ENCODE measurements around the gene SGTA.
"Not testable (repeated sequence)": the region's sequence is repeated elsewhere in the genome, so short reads cannot be mapped to it uniquely, and the experiment has no call there.

The SGTA gene

DNA sequence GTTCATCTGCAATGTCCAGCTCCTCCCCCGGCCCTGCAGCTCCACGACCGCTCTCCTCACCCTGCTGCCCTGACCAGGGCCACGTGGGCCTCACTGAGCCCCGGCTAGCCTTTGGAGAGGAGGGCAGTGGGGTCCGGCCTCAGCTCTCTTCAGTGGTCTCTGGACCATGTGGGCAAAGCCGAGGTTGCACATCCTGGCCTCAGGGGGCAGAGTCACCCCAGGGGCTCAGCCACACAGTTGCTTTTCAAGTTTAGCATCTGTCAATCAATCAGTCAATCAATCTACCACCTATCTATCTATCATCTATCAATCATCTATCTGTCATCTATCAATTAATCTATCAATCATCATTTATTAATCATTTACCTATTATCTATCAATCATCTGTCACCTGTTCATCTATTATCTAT lies 58.9 kb downstream of the SGTA start:
- DNase-seq (ENCODE audit: low spot score): no peak

DNA sequence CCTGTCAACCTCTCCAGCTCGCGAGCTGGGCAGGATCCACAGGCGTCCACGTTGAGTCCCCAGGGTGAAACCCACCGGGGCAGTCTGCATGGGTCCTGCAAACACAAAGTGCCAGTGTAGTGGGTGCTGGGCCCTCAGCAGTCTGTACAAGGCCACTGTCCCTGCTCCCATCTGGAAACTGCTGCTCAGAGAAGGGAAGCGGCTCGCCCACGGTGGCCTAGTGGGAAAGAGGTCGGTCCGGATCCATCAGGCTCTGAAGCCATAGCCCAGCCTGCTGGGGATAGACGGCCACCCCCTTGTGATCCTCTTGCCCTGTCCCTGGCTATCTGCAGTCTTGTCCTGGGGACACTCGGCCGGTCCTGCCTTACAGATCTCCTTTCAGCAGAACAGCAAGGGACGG lies 59.3 kb downstream of the SGTA start:
- no peak for DNase-seq (ENCODE audit: low spot score)

DNA sequence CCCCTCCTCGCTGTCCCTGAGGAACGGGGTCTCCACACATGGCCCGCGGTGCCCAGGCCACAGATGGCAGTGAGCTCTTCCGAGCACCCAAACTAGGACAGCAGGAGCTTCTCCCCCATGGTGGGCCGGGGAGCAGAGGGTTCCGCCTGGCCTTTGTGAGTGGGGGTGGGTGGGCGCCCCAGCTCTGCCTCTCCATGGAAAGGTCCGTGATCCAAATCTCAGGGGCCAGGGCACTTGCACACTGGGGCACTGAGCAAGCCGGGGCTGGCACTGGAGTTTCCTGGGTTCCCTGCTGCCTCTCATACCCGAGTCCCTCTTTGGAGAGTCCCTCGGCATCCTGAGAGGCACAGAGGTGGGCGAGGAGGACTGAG lies 59.7 kb downstream of the SGTA start:
- DNase-seq (ENCODE audit: low spot score): no peak

DNA sequence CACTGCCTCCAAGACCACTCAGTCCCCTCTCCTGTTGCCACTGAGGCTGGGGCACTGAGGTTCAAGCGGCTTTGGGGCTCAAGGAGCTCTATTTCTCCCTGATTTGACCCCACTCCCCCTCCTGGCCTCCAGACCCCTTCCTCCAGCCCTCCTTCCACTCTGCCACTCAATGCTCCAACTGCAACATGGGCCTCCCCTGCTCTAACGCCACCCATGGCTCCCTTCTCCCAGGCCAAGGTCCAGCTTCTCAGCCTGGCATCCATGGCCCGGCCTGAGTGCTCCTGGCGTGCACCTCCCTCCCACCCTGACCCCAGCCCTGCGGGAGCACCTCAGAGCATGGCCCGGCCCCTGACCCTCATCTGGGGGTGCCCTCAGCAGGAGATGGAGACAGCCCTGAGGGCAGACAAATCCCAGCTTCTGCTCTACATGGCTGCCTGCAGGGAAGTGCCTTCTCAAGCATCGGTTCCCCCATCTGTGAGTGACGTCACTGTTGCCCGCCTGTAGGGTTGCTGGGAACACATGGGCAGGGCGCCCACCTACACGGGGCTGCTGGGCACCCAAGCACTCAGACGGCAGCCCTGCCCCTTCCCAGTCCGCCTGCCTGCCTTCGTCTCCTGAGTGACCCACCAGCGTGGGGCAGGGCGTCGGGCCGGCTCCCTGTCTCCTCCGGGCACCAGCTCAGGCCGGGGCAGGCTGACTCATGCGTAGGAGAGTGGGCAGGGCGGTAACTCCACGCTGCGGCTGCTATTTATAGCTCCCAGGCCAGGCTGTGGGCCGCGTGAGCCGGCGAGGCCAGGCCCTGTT lies 60.3 kb downstream of the SGTA start:
- peak; percentile 77 for DNase-seq (ENCODE audit: low spot score)

DNA sequence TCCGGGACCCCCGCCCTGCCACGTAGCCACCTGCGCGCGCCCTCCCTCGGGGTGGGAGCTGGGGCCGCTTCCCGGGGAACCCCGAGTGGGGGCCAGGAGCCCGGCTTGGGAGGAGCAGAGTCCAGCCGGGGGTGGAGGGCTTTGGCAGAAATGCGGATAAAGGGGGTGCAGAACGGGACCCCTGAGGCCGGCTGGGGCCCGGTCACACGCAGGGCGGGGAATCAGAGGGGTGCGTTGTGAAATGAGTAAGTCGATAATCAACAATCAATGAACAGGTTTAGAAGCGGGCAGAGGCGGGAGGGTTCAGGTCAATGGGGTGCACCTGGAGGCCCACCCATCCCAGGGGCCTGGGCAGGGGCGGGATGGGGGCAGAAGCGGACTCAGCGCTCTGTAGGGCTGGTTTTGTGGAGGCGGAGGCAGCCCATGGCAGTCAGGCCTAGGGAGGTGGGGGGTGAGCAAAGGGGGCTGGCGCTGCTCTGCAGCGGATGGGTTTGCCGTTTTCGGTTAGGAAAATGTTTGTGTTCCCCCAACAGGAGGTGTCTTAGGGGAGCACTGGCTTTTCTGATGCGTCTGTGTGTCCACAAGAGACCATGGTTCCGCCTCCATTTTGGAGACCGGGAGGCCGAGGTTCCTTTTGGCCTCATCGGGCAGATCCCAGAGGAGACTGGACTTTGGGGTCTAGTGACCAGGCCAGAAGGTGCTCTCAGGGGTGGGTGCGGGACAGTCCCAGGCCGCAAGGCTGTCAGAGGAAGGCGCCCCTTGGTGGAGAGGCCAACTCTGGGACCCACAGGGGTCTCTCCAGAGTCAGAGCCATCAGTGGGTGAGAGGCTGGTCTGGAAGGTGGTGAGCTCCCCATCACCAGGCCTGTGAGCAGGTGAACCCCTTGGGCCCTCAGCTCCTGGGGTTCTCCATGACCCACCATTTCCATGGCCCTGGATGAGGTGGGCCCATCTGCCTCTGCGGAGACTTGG lies 61.2 kb downstream of the SGTA start:
- no peak for DNase-seq (ENCODE audit: low spot score)

DNA sequence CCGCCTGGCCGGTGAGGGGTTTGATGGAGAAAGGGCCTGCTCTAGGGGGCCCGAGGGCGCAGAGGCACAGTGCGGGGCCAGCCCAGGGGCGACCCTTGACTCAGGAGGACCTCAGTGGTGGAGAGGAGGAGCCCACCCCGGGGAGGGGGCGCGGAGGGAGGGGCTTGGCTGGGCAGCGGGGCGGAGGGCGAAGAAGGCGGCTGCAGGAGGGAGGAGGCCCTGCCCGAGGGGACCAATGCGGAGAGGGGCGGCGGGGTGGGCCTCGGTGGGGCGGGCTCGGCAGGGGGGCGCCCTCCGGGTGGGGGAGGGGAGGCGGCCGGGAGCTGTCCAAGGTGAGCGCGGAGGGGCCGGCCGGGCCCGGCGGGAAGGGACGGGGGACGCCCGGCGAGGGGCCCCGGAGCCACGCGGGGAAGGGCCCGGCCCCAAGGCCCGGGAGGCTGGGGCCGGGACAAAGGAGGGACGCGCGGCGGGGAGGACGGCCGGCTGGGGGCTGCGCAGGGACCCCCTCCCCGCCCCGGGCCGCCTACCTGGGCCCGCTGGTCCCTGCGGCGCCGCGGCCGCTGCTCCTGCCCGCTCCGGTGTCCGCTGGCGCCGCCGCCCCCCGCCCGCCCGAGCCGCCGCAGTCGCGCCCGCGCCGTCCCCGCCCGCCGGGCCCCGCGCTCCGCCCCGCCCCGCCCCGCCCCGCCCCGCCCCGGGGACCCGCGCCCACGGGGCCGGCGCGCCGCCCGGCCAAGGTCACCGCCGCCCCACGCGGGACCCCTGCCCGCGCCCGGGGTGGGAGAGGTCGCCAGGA lies 62.1 kb downstream of the SGTA start, which contains the start of gene DIRAS1:
DIRAS1 (minus strand) TSS at position 596 of the 793 bp plus-strand sequence. CDS start 3,566 bp downstream, outside the sequence.
- no peak for DNase-seq (ENCODE audit: low spot score)

DNA sequence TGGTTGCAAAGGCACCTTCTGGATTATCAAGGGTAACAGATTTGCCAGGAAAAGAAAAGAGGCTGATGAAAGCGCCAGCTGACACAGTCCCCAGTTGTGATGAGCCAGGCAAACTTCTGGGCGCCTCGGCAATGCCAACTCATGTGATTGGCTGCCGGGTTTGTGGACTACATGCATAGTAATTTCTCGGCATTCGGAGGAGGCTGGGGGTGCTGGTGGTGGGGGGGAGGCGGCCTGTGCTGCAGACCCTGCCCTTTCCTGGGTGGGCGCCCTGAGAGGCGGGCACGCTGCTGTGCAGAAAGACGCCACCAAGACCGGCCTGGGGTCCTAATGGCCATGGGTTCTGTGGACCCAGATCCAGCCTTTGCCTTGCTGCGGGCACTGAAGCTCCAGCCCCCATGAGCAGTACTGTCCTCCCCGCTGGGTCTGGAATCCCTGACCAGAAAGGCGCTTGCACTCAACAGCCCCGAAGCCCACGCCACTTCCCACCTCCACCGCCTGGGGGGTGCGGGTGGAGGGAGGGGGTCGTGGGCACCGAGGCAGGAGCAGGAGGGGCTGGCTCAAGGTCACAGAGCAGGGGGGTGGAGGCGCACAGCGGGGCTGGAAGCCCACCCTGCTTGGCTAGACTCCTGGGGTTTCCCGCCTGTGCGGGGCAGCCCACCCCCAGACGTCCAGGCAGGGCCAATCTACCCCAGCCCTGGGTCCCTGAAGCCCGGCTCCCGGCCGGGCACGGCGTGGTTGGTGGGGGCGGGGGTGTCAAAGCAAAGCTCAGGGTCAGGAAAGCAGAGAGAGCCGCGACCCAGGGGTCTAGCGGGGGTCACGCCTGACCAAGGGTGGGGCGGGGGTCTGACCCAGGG lies 62.9 kb downstream of the SGTA start:
- DNase-seq (ENCODE audit: low spot score): no peak

DNA sequence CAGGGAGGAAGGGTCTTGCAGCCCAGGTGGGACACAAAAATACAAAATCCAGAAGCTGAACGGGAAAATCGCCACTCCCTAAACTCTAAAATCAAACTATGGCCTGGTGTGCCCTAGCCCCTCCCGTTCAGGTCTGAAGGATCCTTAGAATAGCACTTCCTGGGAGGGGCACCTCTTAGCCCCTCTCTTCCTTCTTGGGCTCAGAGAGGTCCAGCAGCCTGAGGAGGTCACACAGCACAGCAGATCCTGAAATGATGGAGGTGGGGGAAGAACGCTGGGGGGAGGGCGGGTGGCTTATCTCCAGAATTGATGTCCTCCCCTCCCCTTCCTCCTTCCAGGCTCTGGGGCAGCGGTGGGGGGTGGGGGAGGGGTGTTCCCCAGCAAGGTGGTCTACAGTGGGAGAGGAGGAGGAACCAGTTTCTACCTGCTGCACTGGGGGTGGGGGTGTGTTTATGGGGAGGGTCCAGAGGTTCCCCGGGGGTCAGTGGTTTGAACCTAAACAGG lies 63.8 kb downstream of the SGTA start:
- DNase-seq (ENCODE audit: low spot score): no peak

DNA sequence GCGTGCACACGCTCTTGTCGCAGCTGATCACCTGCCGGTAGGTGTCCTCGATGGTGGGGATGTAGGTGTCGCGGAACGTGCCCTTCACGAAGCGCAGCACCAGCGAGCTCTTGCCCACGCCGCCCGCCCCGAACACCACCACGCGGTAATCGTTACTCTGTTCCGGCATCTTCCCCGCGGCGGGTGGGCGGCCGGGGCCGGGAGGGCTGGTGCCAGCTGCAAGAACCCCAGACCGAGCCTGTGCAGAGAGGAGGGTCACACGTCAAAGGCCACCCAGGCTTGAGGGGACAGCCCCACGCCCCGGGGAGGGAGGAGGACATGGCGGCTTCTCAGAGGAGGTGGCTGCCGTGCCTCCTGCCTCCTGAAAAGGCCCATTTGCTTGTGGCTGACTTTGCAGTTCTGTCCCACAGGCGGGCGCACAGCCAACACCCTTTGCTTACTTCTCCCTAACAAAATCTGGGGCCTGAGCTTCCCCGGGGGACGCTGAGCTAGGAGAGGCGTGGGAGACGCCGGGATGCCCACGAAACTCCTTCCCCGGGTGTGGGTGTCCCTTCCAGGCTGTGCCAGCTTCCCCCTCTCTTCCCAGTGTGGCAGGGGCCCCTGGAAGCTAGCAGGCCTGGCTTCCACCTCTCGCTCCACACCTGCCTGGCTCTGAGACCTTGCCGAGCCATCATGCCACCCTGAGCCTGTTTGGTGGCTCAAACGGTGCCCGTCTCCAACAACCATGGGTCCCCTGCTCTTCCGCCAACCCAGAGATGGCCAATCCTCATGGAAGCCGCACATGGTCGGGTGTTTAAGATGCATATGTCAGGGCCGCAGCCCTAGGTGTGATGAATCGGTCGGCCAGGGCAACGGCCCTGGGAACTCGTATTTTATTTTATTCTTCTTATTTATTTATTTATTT lies 65.2 kb downstream of the SGTA start:
- no peak for DNase-seq (ENCODE audit: low spot score)

DNA sequence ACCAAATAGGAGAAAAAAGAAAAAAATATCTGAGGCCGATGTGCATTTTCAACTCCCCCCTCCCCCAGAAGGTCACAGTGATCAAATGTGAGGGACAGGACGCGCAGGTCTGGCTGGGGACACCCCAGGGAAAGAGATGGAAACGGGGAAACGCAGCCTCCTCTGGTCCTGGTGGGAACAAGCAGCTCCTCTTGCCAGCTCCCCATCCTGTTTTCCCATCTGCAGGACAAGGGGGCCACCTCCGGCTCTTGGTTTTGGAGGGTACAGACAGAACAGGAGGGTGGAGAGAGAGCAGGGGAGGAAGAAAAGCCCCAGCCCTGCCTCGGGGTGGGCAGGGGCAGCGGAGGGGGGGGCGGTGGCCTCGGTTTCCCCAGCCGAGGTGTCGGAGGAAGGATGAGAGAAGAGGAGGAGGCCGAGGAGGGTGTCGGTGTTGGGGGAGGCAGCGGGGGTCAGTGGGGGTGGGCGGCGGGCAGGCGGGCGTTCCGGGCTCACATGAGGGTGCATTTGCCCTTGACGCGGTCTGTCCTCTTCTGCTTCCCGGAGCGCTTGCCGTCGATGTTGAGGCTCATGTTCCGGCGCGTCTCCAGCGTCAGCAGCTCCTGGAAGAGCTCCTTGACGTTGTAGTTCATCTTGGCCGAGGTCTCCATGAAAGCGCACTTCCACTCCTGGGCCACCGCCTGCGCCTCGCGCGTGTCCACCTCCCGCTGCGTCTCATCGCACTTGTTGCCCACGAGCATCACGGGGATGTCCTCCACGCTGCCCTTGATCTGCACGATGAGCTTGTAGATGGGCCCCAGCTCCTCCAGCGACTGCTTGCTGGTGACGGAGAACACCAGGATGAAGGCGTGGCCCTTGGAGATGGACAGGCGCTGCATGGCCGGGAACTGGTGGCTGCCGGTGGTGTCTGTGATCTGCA lies 66.1 kb downstream of the SGTA start:
- no peak for DNase-seq (ENCODE audit: low spot score)

DNA sequence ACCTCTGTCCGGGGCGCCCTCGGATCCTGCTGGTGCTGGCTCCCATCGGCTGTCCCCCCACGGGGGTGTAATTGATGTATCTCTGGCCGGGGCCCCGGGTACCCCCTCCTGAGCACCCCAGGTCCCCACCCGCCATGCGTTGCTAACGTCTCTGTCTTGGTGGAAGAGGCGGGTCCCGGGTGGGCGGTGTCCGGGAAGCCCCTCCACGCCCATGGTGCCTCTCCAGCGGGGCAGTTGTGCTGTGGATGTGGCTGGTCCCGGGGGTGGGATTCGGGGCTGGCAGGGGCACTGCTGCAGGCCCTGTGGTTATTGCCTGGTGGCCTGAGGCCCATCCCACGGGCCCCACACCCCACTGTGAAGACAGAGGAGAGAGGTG lies 66.8 kb downstream of the SGTA start:
- no peak for DNase-seq (ENCODE audit: low spot score)

DNA sequence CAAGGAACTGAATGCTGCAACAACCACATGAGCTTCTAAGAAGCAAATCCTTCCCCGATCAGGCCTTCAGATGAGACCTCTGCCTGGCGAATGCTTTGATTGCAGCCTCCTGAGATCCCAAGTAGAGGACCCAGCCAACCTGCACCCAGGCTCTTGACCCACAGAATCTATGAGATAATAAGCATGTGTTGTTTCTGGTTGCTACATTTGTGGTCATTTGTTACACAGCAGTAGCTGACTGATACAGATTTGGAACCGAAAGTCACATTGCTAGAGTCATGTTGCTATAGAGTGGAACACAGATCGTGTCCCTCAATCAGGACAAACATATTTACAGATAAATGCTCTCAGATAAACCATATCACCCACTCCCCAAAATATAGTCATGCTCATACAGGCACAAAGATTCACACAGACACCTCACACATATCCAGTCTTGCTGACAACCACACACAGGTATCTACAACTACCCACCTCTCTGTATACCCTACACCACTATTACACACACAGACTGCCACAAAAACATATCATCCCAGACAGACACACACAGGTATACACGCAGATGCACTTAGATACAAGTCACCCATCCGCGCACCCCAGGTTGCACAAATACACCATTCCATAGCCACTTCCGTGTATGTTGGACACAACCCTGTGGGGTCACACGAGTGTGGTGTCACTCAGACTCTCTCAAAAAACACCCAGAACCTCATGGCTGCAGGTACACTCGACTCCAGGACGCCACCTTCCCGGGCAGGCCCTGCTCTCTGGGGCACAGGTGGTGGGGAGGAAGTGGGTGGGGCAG lies 67.4 kb downstream of the SGTA start:
- DNase-seq (ENCODE audit: low spot score): no peak

DNA sequence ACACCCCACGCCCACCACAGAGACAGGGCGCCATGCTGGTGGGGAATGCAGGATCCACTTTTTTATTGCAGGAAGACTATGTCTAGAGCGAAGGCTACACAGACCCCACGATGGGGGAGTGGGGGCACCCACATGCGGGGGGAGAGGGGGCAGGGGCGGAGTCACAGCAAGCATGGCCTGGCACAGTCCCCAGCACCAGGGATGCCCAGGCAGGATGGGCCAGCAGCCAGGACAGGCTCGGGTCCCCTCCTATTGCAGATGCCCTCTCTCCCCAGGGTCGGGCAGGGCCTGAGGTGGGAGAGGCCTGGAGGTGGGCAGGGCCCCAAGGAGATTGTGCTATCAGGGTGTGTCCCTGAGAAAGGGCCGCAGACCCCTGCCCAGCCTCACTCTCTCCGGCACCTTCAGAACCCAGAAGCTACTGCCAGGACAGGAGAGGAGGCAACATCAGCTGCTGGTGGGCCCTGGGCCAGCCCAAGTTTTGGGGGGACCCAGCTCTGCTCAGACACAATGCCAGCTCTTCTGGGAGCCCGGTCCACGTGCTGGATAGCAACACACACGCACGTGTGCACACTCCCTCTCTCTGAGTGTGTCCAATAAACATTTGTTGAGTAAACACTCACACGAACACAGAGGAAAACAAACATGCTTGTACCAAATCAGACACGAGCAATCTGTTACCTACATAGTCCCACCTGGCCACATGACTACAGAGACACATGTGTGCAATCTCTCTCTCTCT lies 68.4 kb downstream of the SGTA start:
- DNase-seq (ENCODE audit: low spot score): no peak

DNA sequence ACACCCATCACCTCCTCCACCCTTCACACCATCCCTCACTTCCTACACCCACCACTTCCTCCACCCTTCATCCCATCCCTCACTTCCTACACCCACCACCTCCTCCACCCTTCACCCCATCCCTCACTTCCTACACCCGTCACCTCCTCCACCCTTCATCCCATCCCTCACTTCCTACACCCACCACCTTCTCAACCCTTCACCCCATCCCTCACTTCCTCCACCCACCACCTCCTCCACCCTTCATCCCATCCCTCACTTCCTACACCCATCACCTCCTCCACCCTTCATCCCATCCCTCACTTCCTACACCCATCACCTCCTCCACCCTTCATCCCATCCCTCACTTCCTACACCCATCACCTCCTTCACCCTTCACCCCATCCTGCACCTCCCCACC lies 69.0 kb downstream of the SGTA start:
- DNase-seq (ENCODE audit: low spot score): not testable (repeated sequence)

DNA sequence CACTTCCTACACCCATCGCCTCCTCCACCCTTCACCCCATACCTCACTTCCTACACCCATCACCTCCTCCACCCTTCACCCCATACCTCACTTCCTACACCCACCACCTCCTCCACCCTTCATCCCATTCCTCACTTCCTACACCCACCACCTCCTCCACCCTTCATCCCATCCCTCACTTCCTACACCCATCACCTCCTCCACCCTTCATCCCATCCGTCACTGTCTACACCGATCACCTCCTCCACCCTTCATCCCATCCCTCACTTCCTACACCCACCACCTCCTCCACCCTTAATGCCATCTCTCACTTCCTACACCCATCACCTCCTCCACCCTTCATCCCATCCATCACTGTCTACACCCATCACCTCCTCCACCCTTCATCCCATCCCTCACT lies 69.9 kb downstream of the SGTA start:
- not testable (repeated sequence) for DNase-seq (ENCODE audit: low spot score)

DNA sequence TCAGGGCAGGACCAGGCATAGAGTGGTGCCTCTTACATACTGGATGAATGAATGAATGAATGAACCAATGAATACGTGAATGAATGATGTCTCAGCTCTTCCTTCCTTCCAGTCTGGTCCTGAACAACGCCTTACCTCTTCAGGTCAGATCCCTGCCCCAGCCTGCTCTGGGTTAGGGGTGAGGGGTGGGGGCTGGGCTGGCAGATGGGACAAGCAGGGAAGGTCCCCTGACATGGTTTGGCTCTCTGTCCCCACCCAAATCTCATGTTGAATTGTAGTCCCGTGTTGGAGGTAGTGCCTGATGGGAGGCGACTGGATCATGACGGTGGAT lies 71.2 kb downstream of the SGTA start:
- no peak for DNase-seq (ENCODE audit: low spot score)

DNA sequence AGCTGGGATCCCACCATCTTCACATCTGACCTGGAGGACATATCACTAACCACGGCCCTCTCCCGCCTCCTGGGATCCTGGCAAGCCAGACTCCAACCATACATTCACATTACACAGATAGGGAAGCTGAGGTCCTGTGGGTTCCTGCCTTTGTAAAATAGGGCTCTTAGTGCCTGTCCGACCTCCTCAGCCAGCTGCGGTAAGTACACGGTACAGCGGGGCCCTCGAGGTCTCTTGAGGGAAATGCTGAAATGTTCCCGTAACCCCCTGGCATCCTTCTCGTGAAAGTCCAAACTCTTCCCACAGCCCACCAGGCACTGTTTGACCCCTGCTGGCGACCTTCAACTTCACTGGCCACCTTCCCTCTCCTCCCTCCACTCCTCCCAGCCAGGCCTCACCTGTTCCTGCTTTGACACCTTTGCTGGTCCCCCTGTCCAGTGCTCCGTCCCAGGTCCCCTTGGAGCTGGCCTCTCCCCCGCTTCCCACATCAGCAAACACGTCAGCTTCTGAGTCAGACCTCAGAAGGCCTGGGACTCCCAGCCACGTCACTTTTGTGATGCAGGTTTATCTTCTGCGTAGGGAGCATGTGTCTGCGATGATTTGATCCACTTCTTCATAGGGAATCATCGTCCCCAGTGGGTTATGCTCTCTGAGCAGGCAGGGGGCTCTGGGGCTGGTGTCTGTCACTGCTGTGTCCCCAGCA lies 71.8 kb downstream of the SGTA start:
- no peak for DNase-seq (ENCODE audit: low spot score)

Measured in kidney tubule cell (primary cell).